Panc1 (cell line): ENCODE data around the gene WDR4. TPM values are rescaled to one million over a fixed set of nuclear protein-coding genes. Genes with fewer than 3 reads are reported as not detected.

Experiments
- ATAC-seq: fragments of 200-7000 bp; cut with Tn5 transposase; 2 replicates; pipeline ENCODE4 v1.9.1; 2020; ENCODE audit warnings: mild to moderate bottlenecking, moderate library complexity
- BruUV-seq: library from RNA; stranded (reverse); fragments of 400-500 nt; replicated peaks from 2 replicates; lab custom pipeline; 2021; lab: Mats Ljungman, UMichigan
- CTCF ChIA-PET: fragments of 300-600 bp; sonication (Branson Sonifier 250); formaldehyde crosslinking; loops from one replicate; lab custom pipeline; 2022; ENCODE audit warnings: antibody characterized with exemption; lab: Charles Lee
- POLR2A ChIA-PET: fragments of 300-600 bp; sonication (Branson Sonifier 250); formaldehyde crosslinking; loops from one replicate; lab custom pipeline; 2022; ENCODE audit warnings: antibody characterized with exemption; lab: Charles Lee
- DNase-seq: peaks from one replicate; pipeline ENCODE4 v3.0.0-alpha.2; 2010; ENCODE audit warnings: low read depth, low spot score
- H3K27ac ChIP-seq: 2 replicates; pipeline ENCODE4 v1.5.1; 2011; ENCODE audit warnings: mild to moderate bottlenecking, low read length, inconsistent platforms
- H3K27me3 ChIP-seq: fragments of 200-500 bp; sonication (Bioruptor generic); 2 replicates; pipeline ENCODE4 v1.6.0; 2014; ENCODE audit warnings: low read length, inconsistent platforms; ENCODE audit not compliant: control insufficient read depth, insufficient read depth
- H3K36me3 ChIP-seq: fragments of 200-500 bp; sonication (Bioruptor generic); 2 replicates; pipeline ENCODE4 v1.5.1; 2014; ENCODE audit warnings: inconsistent platforms, mild to moderate bottlenecking, low read length, moderate library complexity; ENCODE audit not compliant: control insufficient read depth, insufficient read depth
- H3K4me1 ChIP-seq: 2 replicates; pipeline ENCODE4 v1.5.1; 2011; ENCODE audit warnings: inconsistent platforms, mild to moderate bottlenecking, low read length, moderate library complexity; ENCODE audit not compliant: control insufficient read depth, insufficient read depth
- H3K4me3 ChIP-seq, 2 experiments: 2 replicates each; pipeline ENCODE4 v1.5.1; 2011 to 2012; ENCODE audit warnings: low read depth in 2 of 2, low read length in 2 of 2, mild to moderate bottlenecking in 2 of 2, inconsistent platforms in 1 of 2, moderate library complexity in 1 of 2
- H3K9me3 ChIP-seq: fragments of 200-500 bp; sonication (Bioruptor generic); 2 replicates; pipeline ENCODE4 v1.5.1; 2014; ENCODE audit warnings: low read depth, mild to moderate bottlenecking, inconsistent platforms, low read length, moderate library complexity; ENCODE audit not compliant: control insufficient read depth, insufficient read depth
- CTCF ChIP-seq: fragments of 450-650 bp; IDR thresholded peaks from 2 replicates; pipeline ENCODE4 v1.5.1; 2017; ENCODE audit warnings: mild to moderate bottlenecking
- POLR2AphosphoS5 ChIP-seq: IDR thresholded peaks from 2 replicates; pipeline ENCODE4 v1.6.1; 2012; ENCODE audit warnings: mild to moderate bottlenecking, low read depth, low read length, moderate library complexity
- REST ChIP-seq, 2 experiments: IDR thresholded peaks; 2 replicates each; pipeline ENCODE4 v1.6.1; 2011 to 2012; ENCODE audit warnings: low read depth in 2 of 2, control low read depth in 1 of 2, low read length in 1 of 2, mild to moderate bottlenecking in 1 of 2, moderate library complexity in 1 of 2; ENCODE audit not compliant: insufficient read depth in 1 of 2
- SIN3A ChIP-seq: IDR thresholded peaks from 2 replicates; pipeline ENCODE4 v1.6.1; 2012; ENCODE audit warnings: low read depth, mild to moderate bottlenecking, low read length, moderate library complexity, borderline replicate concordance; ENCODE audit not compliant: insufficient read depth
- TCF7L2 ChIP-seq: IDR thresholded peaks from 2 replicates; pipeline ENCODE4 v1.6.1; 2011; ENCODE audit warnings: mild to moderate bottlenecking, low read depth, low read length, inconsistent platforms
- in situ Hi-C: cut with HindIII; loops from 2 replicates; pipeline ENCODE4 v1.10.0; 2016; ENCODE audit warnings: low sequenced_read_pairs, low pct_unique_long_range_greater_than_20kb
- intact Hi-C: fragments of 100-400 bp; cut with micrococcal nuclease; formaldehyde crosslinking; loops from one replicate; pipeline ENCODE4 v1.10.0; 2022; ENCODE audit not compliant: unreplicated experiment
- total RNA-seq: library from RNA; stranded (reverse); gene quantifications from one replicate; pipeline ENCODE4 v1.2.1, GENCODE V29; 2021; ENCODE audit not compliant: unreplicated experiment

The WDR4 gene
- total RNA-seq, 1 experiment from 2014 or later, result 36.7 TPM

- Histone ChIP-seq H3K4me3 (no peak overlapping the region), H3K27me3 (no peaks in the 10 kb centered on the region), H3K4me1 (peaks cover 4% of the 10 kb centered on the region; the same call in 1 of the 2 replicates), H3K27ac (no peak overlapping the region), H3K9me3 (no peaks in the 10 kb centered on the region), H3K36me3 (no peaks in the 10 kb centered on the region)
- no peak for TF ChIP-seq SIN3A
- TF ChIP-seq CTCF, result no peak
- no peak for TF ChIP-seq POLR2AphosphoS5
- TF ChIP-seq TCF7L2, result no peak
- no peak for TF ChIP-seq REST (IDR thresholded peaks at IDR 0.05; ENCODE audit: insufficient read depth in 1 of 2, low read depth in 2 of 2, low read length in 1 of 2)
- ChIA-PET CTCF (no interaction called here), POLR2A (no interaction called here)
- DNase-seq (no peak), ATAC-seq (no peak)
- intact Hi-C loops (no loop called here), in situ Hi-C loops (no loop called here)
- BruUV-seq, result no TSS peak
Measured at GRCh38 chr21:42887326-42887725, 8.0 kb upstream of the WDR4 start.

GRCh38 chr21:42883921-42884320 is 4.6 kb upstream of the WDR4 start:
- Histone ChIP-seq H3K4me3 (no peak overlapping the region), H3K36me3 (no peaks in the 10 kb centered on the region; the same call in 1 of the 2 replicates), H3K4me1 (peaks cover 3% of the 10 kb centered on the region; the same call in 1 of the 2 replicates), H3K27ac (no peak overlapping the region), H3K9me3 (no peaks in the 10 kb centered on the region), H3K27me3 (no peaks in the 10 kb centered on the region)
- ATAC-seq, result no peak
- ChIA-PET POLR2A (no interaction called here), CTCF (no interaction called here)
- intact Hi-C loops (no loop called here), in situ Hi-C loops (no loop called here)
- DNase-seq, result no peak
- no peak for TF ChIP-seq POLR2AphosphoS5
- no peak for TF ChIP-seq SIN3A
- TF ChIP-seq TCF7L2, result no peak
- no peak for TF ChIP-seq CTCF
- TF ChIP-seq REST (IDR thresholded peaks at IDR 0.05; ENCODE audit: insufficient read depth in 1 of 2, low read depth in 2 of 2, low read length in 1 of 2), result no peak
- no TSS peak for BruUV-seq
